Renal cortex interstitium (tissue), 11 donors: ENCODE data around the gene SQOR. TPM values are rescaled to one million over a fixed set of nuclear protein-coding genes. Genes with fewer than 3 reads are reported as not detected.
A peak's percentile ranks its signal among the peaks of the same experiment; 100 is the strongest.

Experiments
- DNase-seq, 11 donors: peaks; one replicate each; pipeline ENCODE4 v3.0.0-alpha.2; 2013; ENCODE audit warnings: low read depth in 9 of 11, low spot score in 4 of 11; ENCODE audit errors: extremely low read depth in 1 of 11
- polyA plus RNA-seq, 3 donors: library from polyadenylated mRNA; unstranded; fragments of 120-200 nt; gene quantifications; one replicate each; pipeline ENCODE4 v1.2.1, GENCODE V29; 2013; ENCODE audit not compliant: insufficient read length in 3 of 3

Gene SQOR
- polyA plus RNA-seq, 3 donors = 22.0 to 23.0 (median 22.1) TPM

GRCh38 chr15:45677797-45678196 is 43.0 kb downstream of the SQOR start:
- DNase-seq = no peak

DNA sequence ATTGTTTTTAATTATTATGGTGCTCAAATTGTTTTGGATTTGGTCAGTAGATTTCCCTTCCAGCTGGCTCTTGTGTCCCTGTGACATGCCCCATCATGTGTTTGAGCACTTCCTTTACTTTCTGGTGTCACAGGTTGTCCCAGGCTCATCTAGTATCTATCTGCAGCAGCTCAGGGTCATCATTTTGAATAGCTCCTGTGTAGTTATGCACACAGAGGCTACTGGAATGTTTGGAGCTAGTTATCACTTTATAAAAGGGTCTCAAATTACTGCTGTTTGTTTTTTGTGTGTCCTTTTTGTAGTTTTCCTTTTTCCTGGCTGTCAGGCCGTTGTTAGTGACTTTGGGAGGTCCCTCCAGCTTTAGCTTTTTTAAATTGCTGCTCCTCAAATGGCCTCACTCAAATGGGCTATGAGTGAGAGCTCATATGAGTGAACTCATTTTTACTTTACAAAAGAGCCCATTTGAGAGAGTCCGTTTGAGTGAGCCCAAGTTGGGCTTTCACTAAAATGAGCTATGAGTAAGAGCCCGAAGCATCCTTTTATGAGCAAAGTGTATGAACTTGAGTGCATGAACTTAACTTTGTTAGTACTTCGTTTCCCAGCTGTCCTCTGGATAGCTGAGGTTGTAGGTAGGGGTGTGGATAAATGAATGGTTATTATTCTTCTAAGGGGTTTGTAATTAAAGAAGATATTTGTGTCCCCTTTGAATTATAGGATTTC is 43.8 kb downstream of the SQOR start:
- DNase-seq = no peak

DNA sequence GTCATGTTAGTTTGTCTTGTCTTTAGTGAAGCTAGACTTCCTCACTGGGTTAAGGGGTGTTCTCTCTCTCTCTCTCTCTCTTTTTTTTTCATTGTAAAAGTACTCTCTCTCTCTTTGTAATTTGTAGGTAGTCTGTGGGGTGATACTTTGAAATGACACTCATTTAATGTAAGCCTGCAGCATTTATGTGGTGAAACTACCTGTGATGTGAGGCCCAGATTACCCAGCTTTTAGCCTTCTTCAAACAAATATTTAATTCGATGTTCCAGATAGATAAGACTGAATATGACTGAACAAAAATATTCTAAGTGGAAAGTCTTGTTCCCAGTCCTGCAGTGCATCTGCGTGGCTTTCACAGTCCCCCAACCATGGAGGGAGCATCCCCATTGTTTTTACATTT is 49.7 kb downstream of the SQOR start:
- DNase-seq = no peak

- no peak for DNase-seq
Observed at GRCh38 chr15:45689616-45690015, 54.8 kb downstream of the SQOR start.

- no peak for DNase-seq
Observed at GRCh38 chr15:45690581-45691260, 55.9 kb downstream of the SQOR start.

DNA sequence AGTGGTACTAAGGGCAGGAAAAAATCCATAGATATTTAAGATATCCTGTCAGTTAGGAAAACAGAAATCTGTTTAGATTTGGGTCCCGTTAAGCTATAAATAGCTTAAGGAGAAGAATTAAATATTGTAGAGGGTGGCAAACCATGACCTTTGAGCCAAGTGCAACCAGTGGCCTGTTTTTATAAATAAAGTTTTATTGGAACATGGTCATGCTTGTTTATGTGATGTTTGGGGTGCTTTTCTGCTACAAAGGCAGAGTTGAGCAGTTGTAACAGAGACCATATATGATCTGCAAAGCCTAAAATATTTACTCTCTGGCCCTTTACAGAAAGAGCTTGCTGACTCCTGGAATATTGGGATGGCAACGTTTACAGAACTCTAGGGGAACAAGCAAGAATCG is 66.3 kb downstream of the SQOR start:
- DNase-seq = no peak

- no peak for DNase-seq
Observed at GRCh38 chr15:45702041-45702440, 67.2 kb downstream of the SQOR start.

GRCh38 chr15:45703670-45704328 is 69.0 kb downstream of the SQOR start:
- no peak for DNase-seq

DNA sequence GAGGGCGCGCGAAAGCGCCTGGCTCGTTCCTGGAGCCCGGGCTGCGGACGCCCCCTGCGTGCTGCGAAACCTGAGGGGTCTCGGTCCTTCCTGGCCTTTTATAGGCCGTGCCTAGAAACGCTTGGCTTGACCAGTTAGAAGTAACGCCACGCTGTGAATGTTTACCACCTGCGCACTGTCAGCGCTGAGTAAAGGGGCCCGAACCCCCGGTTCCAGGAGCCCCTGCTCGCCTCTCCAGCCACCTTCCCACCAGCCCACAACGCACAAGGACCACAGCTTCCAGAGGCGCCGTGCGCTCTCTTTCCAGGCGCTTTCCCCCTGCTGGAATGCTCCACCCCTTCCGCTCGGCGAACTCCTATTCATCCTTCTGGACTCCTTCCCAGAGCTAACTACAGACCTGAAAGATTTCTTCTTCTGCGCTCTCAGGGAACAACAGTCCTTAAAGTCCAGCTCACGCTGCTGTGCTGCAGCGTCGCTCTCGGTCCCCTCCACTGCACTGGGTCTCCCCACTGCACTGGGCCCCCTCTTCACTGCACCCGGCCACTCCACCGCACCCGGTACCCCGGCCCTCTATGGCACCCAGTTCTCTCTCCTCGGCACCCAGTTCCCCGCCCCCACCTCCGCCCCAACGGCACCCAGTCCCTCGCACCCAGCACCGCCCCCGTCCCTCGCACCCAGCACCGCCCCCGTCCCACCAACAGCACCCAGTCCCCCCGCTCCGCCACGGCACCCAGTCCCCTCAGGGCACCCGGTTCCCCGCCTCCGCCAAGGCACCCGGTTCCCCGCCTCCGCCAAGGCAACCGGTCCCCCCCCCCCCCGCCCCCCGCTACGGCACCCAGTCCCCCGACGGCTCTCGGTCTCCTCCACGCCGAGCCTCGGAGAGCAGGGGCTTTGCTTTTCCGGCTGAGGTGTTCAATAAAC is 69.8 kb downstream of the SQOR start:
- DNase-seq = peak in 1 of 11 donors; percentile 17

DNA sequence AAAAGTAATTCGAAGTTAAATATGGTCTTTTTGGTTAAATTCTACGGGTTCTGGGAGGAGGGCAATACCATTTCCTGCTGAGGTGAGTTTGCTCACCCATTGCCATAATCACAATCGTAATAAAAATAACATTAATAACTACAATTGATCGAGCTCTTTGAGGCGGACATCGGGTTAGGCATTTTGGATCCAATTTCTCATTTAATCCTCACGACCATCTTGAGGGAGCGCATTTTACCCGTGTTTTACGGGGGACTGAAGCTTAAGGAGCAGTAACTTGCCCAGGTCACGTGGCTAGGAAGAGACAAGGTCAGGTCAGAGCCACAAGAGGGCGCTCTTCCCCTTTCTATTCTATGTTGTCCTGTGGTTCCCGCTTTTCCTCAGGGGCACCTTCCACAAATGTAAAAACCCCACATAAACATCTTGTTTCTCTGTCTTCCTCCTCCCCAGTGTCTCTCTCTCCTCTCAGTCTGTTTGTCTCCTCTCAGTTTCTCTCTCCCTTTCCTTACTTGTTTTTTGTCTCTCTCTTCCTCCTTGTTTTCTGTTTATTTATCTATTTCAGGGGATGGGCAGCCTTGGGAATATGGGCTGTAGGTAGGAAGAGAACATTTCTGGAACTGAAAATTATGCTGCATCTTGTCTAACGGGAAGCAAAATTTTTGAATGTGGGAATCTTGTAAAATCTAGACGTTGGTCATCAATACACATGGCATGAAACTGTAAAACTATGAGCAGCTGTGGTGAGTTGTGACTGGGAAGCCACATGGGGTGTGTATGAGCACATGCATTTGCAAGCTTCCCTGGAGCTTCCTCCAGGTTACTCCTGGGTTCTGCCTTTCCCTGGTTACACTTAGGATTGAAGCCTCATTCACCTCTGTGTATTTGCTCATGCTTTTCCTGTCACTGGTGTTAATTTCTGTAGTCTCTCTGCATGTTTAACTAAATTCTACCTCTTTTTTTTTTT is 71.0 kb downstream of the SQOR start:
- DNase-seq = peak; percentile 75 to 93 (median 82)

DNA sequence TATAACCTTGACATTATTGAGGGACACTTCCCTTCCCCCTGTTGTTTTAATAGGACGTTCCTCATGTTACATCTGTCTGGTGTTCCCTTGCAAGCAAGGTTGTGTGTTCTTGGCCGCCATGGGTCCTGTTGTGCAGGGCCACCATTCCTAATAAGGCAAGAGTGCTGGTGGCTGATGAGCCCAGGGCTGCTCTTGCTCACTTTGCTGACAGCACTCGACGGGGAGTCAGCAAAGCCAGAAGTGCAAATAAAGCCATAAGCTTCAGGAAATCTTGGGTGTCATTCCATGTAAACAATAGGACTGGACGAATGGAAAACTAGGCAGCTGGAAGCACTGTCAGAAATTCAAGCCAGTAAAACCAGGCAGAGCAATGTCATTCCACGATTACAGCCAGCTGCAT is 75.8 kb downstream of the SQOR start:
- no peak for DNase-seq

DNA sequence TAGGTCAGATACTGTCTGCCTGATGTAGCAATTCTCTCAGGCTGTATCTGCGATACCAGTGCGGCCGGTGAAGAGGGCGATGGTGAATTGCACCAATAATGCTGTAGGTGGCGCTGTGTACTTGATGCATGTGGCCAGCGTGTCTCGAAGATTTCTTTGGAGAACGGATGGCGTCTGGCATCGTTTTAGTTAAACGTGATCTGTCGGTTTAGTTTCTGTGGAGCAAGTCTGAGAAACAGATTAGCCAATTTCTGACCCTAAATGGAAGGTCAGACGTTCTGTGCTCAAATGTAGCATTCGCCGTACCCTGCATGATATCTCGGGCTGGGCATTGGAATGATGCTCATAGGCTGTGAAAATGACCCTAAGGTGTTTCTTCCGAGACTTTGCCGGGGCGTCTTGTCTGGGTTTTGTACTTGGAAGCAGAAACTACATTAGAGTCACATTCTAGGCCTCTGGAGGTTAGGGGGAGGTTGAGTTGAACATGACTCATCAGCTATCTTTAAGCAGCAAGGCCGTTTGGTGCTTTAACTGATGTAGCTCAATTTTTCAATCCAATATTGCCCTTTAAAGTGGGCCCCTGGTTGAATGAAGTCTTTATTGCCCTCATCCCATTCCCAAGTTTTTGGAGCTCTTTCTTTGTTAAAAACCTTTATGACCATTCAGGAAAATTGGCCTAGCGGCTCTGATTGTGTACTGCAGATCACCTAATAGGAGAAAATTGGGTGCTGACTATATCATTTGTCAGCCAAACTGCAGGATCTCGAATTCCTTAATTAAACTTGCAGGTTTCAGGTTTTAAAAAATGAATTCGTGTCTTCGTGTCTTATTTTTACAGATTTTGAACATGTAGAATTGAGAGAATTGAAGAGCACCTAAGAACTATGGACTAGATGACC is 80.0 kb downstream of the SQOR start:
- peak in 5 of 11 donors; percentile 29 to 57 (median 46) for DNase-seq

DNA sequence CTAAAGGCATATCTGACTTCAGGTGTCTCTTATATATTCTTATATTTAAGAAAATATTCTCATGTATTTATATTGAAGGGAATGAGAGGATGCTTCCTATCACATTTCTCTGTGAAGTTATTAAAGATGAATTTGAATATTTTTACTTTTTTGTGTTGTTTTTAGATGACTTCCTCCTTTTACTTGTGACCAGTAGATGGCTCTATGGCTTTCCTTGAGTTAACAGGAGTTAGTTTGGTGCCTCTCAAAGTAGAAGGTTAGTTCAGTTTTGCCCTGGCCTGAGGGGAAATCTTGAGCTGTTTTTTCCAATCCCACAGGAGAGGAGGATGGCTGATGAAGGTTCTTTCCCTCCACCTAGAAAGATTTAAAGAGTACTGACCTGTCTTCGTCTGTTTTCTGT is 80.7 kb downstream of the SQOR start:
- DNase-seq = no peak

DNA sequence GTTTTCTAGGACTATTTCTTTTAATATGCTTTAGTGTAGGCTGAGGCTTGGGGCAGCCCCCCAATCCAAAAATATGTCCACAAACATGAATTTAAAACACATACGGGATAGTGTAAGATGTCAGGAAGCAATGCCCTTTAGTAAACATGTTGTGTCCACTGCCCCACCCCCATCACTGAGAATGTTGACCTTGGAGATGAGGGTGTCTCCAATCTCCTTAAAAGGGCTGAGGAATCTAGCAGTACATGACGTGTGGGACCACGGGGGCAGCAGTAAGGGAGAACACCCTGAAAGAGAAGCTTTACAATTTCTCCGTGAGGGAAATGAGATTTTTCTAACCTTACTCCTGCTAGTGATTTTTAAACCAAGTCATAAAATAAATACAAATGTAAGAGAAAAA is 84.7 kb downstream of the SQOR start:
- peak in 1 of 11 donors; percentile 20 for DNase-seq

- no peak for DNase-seq
Observed at GRCh38 chr15:45720183-45720582, 85.4 kb downstream of the SQOR start.

GRCh38 chr15:45728641-45729040 is 93.8 kb downstream of the SQOR start:
- DNase-seq = no peak

- no peak for DNase-seq
Observed at GRCh38 chr15:45729141-45729540, 94.3 kb downstream of the SQOR start.
